ENCODE measurements around the gene DLGAP1.
"Not testable (repeated sequence)": the region's sequence is repeated elsewhere in the genome, so short reads cannot be mapped to it uniquely, and the experiment has no call there.

Gene DLGAP1

DNA sequence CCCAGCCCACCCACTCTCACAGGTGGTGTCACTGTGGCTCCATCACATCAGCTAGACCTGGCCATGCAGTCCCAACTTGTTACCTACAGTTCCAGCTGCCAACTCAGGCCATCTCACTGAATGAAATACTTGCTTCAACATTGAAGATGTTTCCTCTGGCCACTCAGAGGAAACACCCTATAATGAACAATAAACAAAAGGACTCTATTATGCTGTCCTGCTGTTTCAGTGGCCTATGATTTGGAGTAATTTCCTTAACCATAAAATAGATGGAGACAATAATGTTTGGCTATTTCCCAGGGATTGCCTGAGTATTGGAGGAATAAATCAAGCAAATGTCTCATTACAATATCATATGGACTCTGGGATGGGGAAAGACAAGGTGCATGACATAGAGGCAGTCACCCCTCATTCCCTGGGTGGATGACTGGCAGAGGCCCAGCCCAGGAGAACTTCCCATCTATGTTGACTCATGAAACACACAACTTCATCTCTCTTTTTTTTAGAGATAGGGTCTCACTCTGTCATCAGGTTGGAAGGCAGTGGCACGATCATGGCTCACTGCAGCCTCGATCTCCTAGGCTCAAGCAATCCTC is 870.7 kb downstream of the DLGAP1 start:
- FAIRE-seq = no peak
- no peak for DNase-seq (ENCODE audit: insufficient read length, low spot score)

DNA sequence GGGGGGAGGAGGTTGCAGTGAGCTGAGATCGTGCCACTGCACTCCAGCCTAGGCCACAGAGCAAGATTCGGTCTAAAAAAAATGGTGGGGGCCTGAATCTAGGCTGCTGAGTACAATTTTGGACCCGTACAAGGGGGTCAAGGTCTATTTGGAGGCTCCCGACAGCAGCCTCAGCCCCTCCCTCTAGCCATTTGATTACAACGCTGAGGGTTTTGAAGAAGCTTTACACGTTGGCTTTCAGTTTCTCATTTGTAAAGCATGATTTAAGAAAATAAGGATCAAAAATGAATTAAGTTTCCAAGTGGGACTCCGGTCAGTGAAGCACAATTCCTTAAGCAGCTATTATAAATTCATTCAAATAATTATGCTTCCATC is 871.2 kb downstream of the DLGAP1 start:
- DNase-seq (ENCODE audit: insufficient read length, low spot score) (no peak), FAIRE-seq (no peak)

- FAIRE-seq = not testable (repeated sequence)
Measured at GRCh38 chr18:3583106-3583872, 871.8 kb downstream of the DLGAP1 start.

DNA sequence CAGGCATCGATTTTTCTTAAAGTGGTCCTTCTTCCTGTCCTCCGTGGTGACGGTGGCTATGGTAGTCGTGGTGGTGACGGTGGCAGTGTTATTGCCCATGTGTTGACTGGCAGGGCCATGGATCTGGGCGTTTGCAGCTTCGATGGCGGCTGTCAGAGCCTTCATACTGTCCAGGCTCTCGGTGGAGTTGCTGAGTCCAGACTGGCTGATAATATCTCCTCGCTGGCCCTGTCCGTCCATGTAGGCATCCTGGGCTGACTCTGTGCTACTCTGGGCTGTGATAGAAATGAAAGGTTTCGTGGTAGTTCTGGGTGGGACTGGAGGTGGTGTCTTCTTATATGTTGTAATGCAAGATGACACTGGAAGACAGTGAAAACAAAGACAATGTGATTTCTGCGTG is 873.2 kb downstream of the DLGAP1 start:
- no peak for FAIRE-seq
- DNase-seq (ENCODE audit: insufficient read length, low spot score) = no peak

More at GRCh38 chr18:3583106-3583872, 871.8 kb downstream of the DLGAP1 start:
- not testable (repeated sequence) for DNase-seq (ENCODE audit: insufficient read length, low spot score)

DNA sequence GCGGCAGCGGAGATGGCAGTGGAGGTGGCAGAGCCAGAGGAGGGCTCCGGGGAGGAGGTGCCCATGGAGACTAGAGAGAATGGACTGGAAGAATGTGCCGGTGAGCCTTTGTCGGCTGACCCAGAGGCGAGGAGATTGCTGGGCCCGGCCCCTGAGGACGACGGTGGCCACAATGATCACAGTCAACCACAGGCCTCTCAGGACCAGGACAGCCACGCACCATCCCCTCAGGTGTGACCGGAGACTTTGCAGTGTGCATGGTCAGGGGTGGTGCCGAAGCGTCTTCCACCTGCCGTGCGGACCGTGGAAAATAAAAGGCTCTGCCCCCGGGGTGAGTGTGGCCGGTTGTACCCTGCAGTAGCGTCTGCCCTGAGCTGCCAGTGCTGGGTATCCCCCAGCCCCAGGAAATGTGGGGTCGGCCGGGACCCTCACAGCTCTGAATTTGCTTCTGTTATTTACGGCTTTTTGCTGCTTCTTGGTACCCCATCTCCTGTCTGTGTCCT is 874.5 kb downstream of the DLGAP1 start:
- DNase-seq (ENCODE audit: insufficient read length, low spot score); FAIRE-seq: not testable (repeated sequence)

DNA sequence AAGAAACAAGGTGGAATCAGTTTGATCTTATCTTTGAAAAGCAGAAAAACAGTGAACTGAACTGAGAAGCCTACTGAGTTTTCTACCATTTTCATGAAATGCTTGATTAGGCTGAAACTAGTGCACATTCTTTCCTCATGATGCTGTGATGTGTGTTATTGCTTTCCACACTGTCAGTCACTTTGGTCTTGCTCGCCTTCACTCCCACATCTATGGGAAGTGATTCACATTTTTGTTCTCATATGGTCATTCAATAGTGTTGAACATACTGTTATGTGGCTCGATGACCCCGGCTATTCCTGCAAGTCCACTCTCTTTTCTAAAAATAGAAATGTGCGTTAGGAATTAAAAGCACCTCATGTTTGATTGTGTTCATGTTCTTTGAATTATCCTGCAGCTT is 875.4 kb downstream of the DLGAP1 start:
- no peak for FAIRE-seq
- DNase-seq (ENCODE audit: insufficient read length, low spot score) = no peak

DNA sequence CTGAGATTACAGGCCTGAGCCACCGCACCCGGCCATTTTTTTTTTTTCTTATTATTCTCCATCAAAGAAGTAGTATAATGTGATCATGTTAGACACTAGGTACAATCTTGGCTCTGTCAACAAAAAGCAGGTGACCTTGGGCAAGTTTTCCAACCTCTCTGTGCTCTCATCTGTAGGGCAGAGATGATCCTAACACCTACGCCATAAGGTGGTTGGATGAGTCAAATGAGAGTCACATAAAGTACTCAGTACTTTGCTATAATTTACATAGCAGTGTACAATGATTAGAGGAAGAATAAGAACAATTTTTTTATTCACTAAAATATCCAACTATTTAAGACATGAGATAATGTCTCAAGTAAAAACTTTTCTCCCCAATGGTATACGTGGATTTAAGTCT is 876.5 kb downstream of the DLGAP1 start:
- FAIRE-seq (no peak), DNase-seq (ENCODE audit: insufficient read length, low spot score) (no peak)

GRCh38 chr18:3577281-3577855 is 877.7 kb downstream of the DLGAP1 start:
- FAIRE-seq = no peak
- no peak for DNase-seq (ENCODE audit: insufficient read length, low spot score)

GRCh38 chr18:3572761-3573160 is 882.3 kb downstream of the DLGAP1 start:
- DNase-seq (ENCODE audit: insufficient read length, low spot score) (no peak), FAIRE-seq (no peak)

DNA sequence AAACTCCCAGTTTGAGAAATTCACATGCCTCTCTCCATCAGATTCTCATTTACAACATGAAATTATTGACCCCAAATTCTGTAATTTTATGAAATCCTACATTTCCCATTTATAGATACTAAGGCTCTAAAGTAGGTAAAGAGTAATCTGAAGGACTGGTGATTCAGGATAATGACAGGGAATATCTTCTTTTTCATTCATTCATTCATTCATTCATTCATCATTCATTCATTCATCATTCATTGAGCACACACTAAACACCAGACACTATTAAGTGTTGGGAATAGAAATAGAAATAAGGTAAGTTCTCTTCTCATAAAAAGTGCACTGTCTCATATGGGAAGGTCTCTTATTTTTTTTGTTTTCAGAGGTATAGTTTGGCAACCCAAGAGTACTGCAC is 888.3 kb downstream of the DLGAP1 start:
- no peak for DNase-seq (ENCODE audit: insufficient read length, low spot score)
- no peak for FAIRE-seq

GRCh38 chr18:3560755-3561154 is 894.4 kb downstream of the DLGAP1 start:
- DNase-seq (ENCODE audit: insufficient read length, low spot score) (no peak), FAIRE-seq (no peak)

- FAIRE-seq = no peak
- no peak for DNase-seq (ENCODE audit: insufficient read length, low spot score)
Measured at GRCh38 chr18:3554811-3555427, 900.2 kb downstream of the DLGAP1 start.

- no peak for DNase-seq (ENCODE audit: insufficient read length, low spot score)
- no peak for FAIRE-seq
Measured at GRCh38 chr18:3554091-3554601, 901.0 kb downstream of the DLGAP1 start.

- FAIRE-seq (no peak), DNase-seq (ENCODE audit: insufficient read length, low spot score) (no peak)
Measured at GRCh38 chr18:3552305-3552704, 902.8 kb downstream of the DLGAP1 start.

DNA sequence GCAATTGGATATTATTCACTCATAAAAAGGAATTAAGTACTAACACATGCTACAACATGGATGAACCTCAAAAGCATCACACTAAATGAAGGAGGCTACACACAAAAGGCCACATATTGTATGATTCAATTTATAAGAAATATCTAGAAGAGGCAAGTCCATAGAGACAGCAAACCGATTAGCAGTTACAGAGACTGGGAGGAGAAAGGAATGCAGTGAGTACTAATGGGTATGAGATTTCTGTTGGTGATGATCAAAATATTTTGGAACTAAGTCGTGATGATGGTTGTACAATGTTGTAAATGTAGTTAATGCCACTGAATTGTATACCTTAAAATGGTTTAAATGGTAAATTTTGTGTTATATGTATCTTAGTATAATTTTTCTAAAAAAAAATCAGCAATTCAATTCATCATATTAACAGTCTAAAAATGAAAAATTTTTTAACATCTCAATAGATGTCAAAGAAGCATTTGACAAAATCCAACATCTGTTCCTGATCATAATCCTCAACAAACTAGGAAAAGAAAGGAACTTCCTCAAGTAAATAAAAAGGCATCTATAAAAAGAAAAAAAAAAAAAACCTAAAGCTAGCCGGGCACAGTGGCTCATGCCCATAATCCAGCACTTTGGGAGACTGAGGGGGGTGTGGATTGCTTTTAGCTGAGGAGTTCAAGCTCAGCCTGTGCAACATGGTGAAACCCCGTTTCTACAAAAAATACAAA is 907.1 kb downstream of the DLGAP1 start:
- FAIRE-seq (no peak), DNase-seq (ENCODE audit: insufficient read length, low spot score) (no peak)

GRCh38 chr18:3546106-3546505 is 909.0 kb downstream of the DLGAP1 start:
- DNase-seq (ENCODE audit: insufficient read length, low spot score) (no peak), FAIRE-seq (no peak)

- no peak for DNase-seq (ENCODE audit: insufficient read length, low spot score)
- no peak for FAIRE-seq
Measured at GRCh38 chr18:3544537-3544936, 910.6 kb downstream of the DLGAP1 start.

DNA sequence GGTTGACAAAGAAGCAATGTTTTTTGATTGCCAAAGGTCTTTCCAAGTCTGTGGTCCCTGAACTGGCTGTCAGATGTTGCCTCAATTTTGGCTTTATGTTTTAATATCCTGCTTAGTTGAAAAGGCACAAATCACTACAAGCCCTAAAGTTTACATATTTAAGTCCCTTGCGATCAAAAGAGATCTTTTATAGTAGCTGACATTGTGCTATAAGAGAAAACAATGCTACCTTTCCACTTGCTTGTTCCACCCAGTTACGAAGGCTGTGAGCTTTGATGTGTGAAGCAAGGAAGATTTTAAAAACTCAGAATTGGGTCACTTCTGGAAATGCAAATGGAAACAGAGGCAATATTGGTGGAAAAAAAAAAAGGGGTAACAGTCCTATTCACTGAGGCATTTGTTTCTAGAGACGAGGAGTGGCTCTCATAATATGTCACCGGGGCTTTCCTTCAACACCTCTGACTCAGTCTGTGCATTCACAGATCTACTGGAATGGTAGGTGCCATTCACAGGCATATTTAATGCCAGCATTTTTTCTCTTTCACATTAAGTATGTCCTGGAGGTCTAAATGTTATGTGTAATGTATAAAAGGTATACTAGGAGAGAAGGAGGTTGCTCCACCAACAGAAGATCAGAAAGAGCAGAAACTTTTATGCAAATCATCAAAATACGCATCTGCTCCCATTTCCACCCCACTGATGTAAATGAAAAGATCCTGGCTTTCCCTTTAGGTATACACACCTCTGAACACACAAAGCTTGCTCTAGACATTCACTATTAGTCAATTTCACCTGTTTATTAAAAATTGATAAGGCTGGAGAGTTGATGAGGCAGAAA is 913.3 kb downstream of the DLGAP1 start:
- DNase-seq (ENCODE audit: insufficient read length, low spot score) (no peak), FAIRE-seq (peak; percentile 37)

DNA sequence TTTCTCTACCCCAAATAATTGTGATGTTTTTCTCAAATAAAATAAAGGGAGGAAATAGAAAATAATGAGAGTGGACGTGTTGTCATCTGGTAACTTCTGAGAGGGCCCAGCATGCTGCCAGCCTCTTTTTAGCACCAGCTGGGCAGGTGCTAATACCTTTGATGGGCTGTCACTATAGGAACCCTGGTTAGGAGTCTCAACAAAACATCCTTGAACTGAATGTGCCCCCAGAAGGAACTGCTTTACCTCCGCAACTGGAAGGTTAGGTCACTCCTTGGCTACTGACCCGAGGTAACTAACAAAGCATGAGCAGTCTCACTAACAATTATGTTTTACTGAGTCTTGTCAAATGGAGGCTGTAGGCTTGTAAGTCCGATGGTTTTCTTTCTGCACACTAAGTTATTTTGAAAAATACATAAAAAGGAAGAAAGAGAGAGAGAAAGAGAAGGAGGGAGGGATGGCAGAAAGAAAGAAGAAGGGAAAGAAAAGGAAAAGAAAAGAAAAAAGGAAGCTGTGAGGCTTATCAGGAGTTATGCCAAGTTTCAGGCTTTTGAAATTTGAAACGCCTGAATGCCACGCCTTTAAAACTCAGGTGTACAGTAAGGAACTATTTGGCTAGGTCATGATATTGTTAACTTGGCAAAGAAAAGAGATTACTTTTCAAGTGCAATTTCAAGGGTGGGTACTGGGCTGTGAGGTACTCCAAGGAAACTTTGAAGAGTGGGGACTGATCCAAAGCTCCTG is 914.1 kb downstream of the DLGAP1 start:
- FAIRE-seq (no peak), DNase-seq (ENCODE audit: insufficient read length, low spot score) (no peak)

All from GM19239 (cell line).